ENCODE data around the gene SLC23A1.

DNA sequence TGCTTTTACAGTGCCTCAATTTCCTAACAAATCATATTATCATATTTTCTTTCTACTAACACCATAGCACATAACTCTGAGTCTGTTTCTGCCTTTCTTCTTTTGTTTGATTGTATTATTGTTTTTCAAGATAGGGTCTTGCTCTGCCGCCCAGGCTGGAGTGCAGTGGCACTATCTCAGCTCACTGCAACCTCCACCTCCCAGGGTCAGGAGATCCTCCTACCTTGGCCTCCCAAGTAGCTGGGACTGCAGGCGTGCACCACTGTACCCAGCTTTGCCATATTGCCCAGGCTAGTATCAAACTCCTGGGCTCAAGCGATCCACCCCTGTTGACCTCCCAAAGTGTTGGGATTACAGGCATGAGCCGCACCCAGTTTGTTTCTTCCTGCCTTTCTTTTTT lies 22.7 kb downstream of the SLC23A1 start:
- TF ChIP-seq TCF7L2 (IDR thresholded peaks at IDR 0.05; ENCODE audit: low read depth, low read length) (no peak), ZNF629 (CRISPR knock-in tag; conservative IDR thresholded peaks at IDR 0.05) (no peak), GABPA (IDR thresholded peaks at IDR 0.05; ENCODE audit: low read depth, low read length) (no peak), GABPA (CRISPR knock-in tag; IDR thresholded peaks at IDR 0.05; ENCODE audit: low read depth) (no peak), CC2D1A (CRISPR knock-in tag; IDR thresholded peaks at IDR 0.05) (no peak), CBFB (CRISPR knock-in tag; IDR thresholded peaks at IDR 0.05) (no peak), NR1H2 (CRISPR knock-in tag; IDR thresholded peaks at IDR 0.05; ENCODE audit: borderline replicate concordance, low read depth) (no peak), ZBTB33 (CRISPR knock-in tag; IDR thresholded peaks at IDR 0.05) (no peak), TCF12 (IDR thresholded peaks at IDR 0.05) (no peak), TCF12 (CRISPR knock-in tag; IDR thresholded peaks at IDR 0.05) (no peak), SUZ12 (IDR thresholded peaks at IDR 0.05; ENCODE audit: low read depth, low read length) (no peak), HNF4A (CRISPR knock-in tag; IDR thresholded peaks at IDR 0.05) (no peak), MIER2 (CRISPR knock-in tag; IDR thresholded peaks at IDR 0.05) (no peak), ATAD3A (CRISPR knock-in tag; IDR thresholded peaks at IDR 0.05) (no peak)
- TF ChIP-seq, protein P1, sequence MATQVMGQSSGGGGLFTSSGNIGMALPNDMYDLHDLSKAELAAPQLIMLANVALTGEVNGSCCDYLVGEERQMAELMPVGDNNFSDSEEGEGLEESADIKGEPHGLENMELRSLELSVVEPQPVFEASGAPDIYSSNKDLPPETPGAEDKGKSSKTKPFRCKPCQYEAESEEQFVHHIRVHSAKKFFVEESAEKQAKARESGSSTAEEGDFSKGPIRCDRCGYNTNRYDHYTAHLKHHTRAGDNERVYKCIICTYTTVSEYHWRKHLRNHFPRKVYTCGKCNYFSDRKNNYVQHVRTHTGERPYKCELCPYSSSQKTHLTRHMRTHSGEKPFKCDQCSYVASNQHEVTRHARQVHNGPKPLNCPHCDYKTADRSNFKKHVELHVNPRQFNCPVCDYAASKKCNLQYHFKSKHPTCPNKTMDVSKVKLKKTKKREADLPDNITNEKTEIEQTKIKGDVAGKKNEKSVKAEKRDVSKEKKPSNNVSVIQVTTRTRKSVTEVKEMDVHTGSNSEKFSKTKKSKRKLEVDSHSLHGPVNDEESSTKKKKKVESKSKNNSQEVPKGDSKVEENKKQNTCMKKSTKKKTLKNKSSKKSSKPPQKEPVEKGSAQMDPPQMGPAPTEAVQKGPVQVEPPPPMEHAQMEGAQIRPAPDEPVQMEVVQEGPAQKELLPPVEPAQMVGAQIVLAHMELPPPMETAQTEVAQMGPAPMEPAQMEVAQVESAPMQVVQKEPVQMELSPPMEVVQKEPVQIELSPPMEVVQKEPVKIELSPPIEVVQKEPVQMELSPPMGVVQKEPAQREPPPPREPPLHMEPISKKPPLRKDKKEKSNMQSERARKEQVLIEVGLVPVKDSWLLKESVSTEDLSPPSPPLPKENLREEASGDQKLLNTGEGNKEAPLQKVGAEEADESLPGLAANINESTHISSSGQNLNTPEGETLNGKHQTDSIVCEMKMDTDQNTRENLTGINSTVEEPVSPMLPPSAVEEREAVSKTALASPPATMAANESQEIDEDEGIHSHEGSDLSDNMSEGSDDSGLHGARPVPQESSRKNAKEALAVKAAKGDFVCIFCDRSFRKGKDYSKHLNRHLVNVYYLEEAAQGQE (IDR thresholded peaks at IDR 0.05; ENCODE audit: borderline replicate concordance in 1 of 2, low read depth in 1 of 2, low read length in 2 of 2), result no peak

All from HepG2 (cell line).